CD4-positive, alpha-beta memory T cell (primary cell): ENCODE measurements around the gene REV3L. TPM values are rescaled to one million over a fixed set of nuclear protein-coding genes. Genes with fewer than 3 reads are reported as not detected.
"Not testable (repeated sequence)": the region's sequence is repeated elsewhere in the genome, so short reads cannot be mapped to it uniquely, and the experiment has no call there.

ENCODE experiments used
- CTCF ChIA-PET: fragments of 350-600 bp; sonication (Branson Sonifier 250); formaldehyde crosslinking; loops from one replicate; lab custom pipeline; 2021; ENCODE audit warnings: inconsistent platforms; ENCODE audit not compliant: partially characterized antibody; lab: Charles Lee
- POLR2A ChIA-PET: fragments of 350-600 bp; sonication (Branson Sonifier 250); formaldehyde crosslinking; loops from one replicate; lab custom pipeline; 2021; ENCODE audit not compliant: partially characterized antibody; lab: Charles Lee
- DNase-seq, 5 donors: peaks; one replicate each; pipeline versions ENCODE4 v3.0.0 to v3.0.0-alpha.2; 2020 to 2022; ENCODE audit warnings: mixed read lengths in 1 of 5
- H3K27ac ChIP-seq: one replicate; pipeline ENCODE4 v1.7.0; 2013; ENCODE audit warnings: low read depth, low read length
- H3K27me3 ChIP-seq: 2 replicates; pipeline ENCODE4 v1.7.0; 2013; ENCODE audit warnings: mild to moderate bottlenecking, low read length, moderate library complexity; ENCODE audit not compliant: insufficient read depth
- H3K36me3 ChIP-seq: 2 replicates; pipeline ENCODE4 v1.7.0; 2013; ENCODE audit warnings: mild to moderate bottlenecking, low read length, moderate library complexity; ENCODE audit not compliant: insufficient read depth
- H3K4me1 ChIP-seq: 2 replicates; pipeline ENCODE4 v1.7.0; 2013; ENCODE audit warnings: mild to moderate bottlenecking, low read length, moderate library complexity; ENCODE audit not compliant: insufficient read depth
- H3K4me3 ChIP-seq, 2 donors: one replicate each; pipeline ENCODE4 v1.7.0; 2013; ENCODE audit warnings: low read length in 2 of 2, mild to moderate bottlenecking in 1 of 2
- H3K9me3 ChIP-seq, 2 donors: one replicate each; pipeline ENCODE4 v1.7.0; 2013; ENCODE audit warnings: low read length in 2 of 2, control low read depth in 1 of 2; ENCODE audit not compliant: control insufficient read depth in 1 of 2
- H3K27ac Mint-ChIP-seq, 7 donors: one replicate each; pipeline ENCODE4 v1.8.0; 2020 to 2021; ENCODE audit warnings: mixed read lengths in 7 of 7, mild to moderate bottlenecking in 6 of 7, inconsistent platforms in 3 of 7, moderate library complexity in 3 of 7
- H3K27me3 Mint-ChIP-seq, 2 donors: one replicate each; pipeline ENCODE4 v1.8.0; 2020 to 2021; ENCODE audit warnings: mixed read lengths in 2 of 2
- H3K36me3 Mint-ChIP-seq, 2 donors: one replicate each; pipeline ENCODE4 v1.8.0; 2020 to 2021; ENCODE audit warnings: mixed read lengths in 2 of 2, inconsistent platforms in 1 of 2, mild to moderate bottlenecking in 1 of 2
- H3K4me1 Mint-ChIP-seq, 4 donors: one replicate each; pipeline ENCODE4 v1.8.0; 2020 to 2021; ENCODE audit warnings: mixed read lengths in 4 of 4, mild to moderate bottlenecking in 1 of 4
- H3K4me3 Mint-ChIP-seq, 8 donors: one replicate each; pipeline ENCODE4 v1.8.0; 2020 to 2021; ENCODE audit warnings: mixed read lengths in 8 of 8, mild to moderate bottlenecking in 7 of 8, moderate library complexity in 6 of 8, inconsistent platforms in 3 of 8
- H3K9me3 Mint-ChIP-seq, 8 donors: one replicate each; pipeline ENCODE4 v1.8.0; 2020 to 2021; ENCODE audit warnings: mixed read lengths in 8 of 8, mild to moderate bottlenecking in 5 of 8, inconsistent platforms in 3 of 8, moderate library complexity in 1 of 8
- intact Hi-C: fragments of 100-400 bp; cut with micrococcal nuclease; formaldehyde crosslinking; loops from one replicate; pipeline ENCODE4 v1.15.1; 2023
- polyA plus RNA-seq, 2 donors: library from polyadenylated mRNA; unstranded; fragments of 300-500 nt; fragmentation: Illumina TruSeq; gene quantifications; one replicate each; pipeline ENCODE4 v1.2.3, GENCODE V29; 2021
- total RNA-seq, 2 experiments: library from RNA; stranded (reverse); gene quantifications; one replicate each; pipeline ENCODE4 v1.2.3, GENCODE V29; 2021

REV3L gene
- total and polyA plus RNA-seq, 4 experiments from 2014 or later: 8.0 to 34.5 (median 24.5) TPM

- no peak overlapping the region for H3K4me3 ChIP-seq
Measured at GRCh38 chr6:111515259-111515658, 32.2 kb upstream of the REV3L start.

GRCh38 chr6:111514531-111514930 is 31.5 kb upstream of the REV3L start:
- H3K4me3 Mint-ChIP-seq, POLR2A ChIA-PET, H3K4me1 ChIP-seq, intact Hi-C loops, H3K4me3 ChIP-seq, H3K4me1 Mint-ChIP-seq, H3K36me3 Mint-ChIP-seq, H3K27ac Mint-ChIP-seq, H3K9me3 ChIP-seq, H3K36me3 ChIP-seq, H3K27me3 ChIP-seq, DNase-seq, CTCF ChIA-PET, H3K27ac ChIP-seq, H3K9me3 Mint-ChIP-seq, H3K27me3 Mint-ChIP-seq: not testable (repeated sequence)

More at GRCh38 chr6:111515259-111515658, 32.2 kb upstream of the REV3L start:
- CTCF ChIA-PET: no interaction called here
- Mint-ChIP-seq H3K9me3 (no peaks in the 10 kb centered on the region), H3K27ac (no peak overlapping the region), H3K4me3 (no peak overlapping the region), H3K4me1 (peaks cover 0 to 2% (median 0%) of the 10 kb centered on the region in 4 donors), H3K36me3 (peaks cover 0 to 12% of the 10 kb centered on the region in 2 donors), H3K27me3 (no peaks in the 10 kb centered on the region)
- intact Hi-C loops: no loop called here
- no peaks in the 10 kb centered on the region for H3K27me3 ChIP-seq
- no peaks in the 10 kb centered on the region for H3K36me3 ChIP-seq
- H3K27ac ChIP-seq: no peak overlapping the region
- POLR2A ChIA-PET: no interaction called here
- no peaks in the 10 kb centered on the region for H3K9me3 ChIP-seq
- no peaks in the 10 kb centered on the region for H3K4me1 ChIP-seq
- DNase-seq: no peak

- H3K36me3 ChIP-seq, H3K9me3 Mint-ChIP-seq, DNase-seq, H3K4me1 ChIP-seq, H3K9me3 ChIP-seq, H3K27ac ChIP-seq, H3K27ac Mint-ChIP-seq, H3K4me1 Mint-ChIP-seq, H3K27me3 ChIP-seq, H3K4me3 ChIP-seq, intact Hi-C loops, H3K4me3 Mint-ChIP-seq, H3K27me3 Mint-ChIP-seq: not testable (repeated sequence)
- peaks cover 1 to 12% of the 10 kb centered on the region in 2 donors for H3K36me3 Mint-ChIP-seq
- CTCF ChIA-PET: interaction anchor here (0.7 kb wide), 1 partner anchor 11 kb away, joined by 3 read pairs; no protein-coding TSS in a partner anchor
- POLR2A ChIA-PET: interaction anchor here (1.3 kb wide), 1 partner anchor 12 kb away, joined by 3 read pairs; no protein-coding TSS in a partner anchor
Measured at GRCh38 chr6:111507219-111507618, 24.2 kb upstream of the REV3L start.

- H3K27ac ChIP-seq, H3K27me3 Mint-ChIP-seq, CTCF ChIA-PET, H3K9me3 ChIP-seq, H3K36me3 ChIP-seq, intact Hi-C loops, H3K4me1 ChIP-seq, H3K4me3 Mint-ChIP-seq, H3K4me1 Mint-ChIP-seq, H3K4me3 ChIP-seq, DNase-seq, H3K9me3 Mint-ChIP-seq, H3K27ac Mint-ChIP-seq, H3K27me3 ChIP-seq, POLR2A ChIA-PET: not testable (repeated sequence)
- peaks cover 1 to 10% of the 10 kb centered on the region in 2 donors for H3K36me3 Mint-ChIP-seq
Measured at GRCh38 chr6:111505498-111505897, 22.5 kb upstream of the REV3L start.

GRCh38 chr6:111503660-111504059 is 20.6 kb upstream of the REV3L start:
- intact Hi-C loops: no loop called here
- H3K4me3 ChIP-seq: no peak overlapping the region
- H3K4me1 ChIP-seq: no peaks in the 10 kb centered on the region
- no peaks in the 10 kb centered on the region for H3K36me3 ChIP-seq
- H3K9me3 Mint-ChIP-seq: peaks cover 0 to 4% (median under 1%) of the 10 kb centered on the region in 8 donors
- no peaks in the 10 kb centered on the region for H3K27me3 ChIP-seq
- H3K4me1 Mint-ChIP-seq: peaks cover 0 to 9% (median 6%) of the 10 kb centered on the region in 4 donors
- H3K9me3 ChIP-seq: no peaks in the 10 kb centered on the region
- no peak overlapping the region for H3K4me3 Mint-ChIP-seq
- H3K27me3 Mint-ChIP-seq: no peaks in the 10 kb centered on the region
- H3K27ac ChIP-seq: no peak overlapping the region
- CTCF ChIA-PET: no interaction called here
- POLR2A ChIA-PET: no interaction called here
- H3K36me3 Mint-ChIP-seq: peaks cover 1 to 12% of the 10 kb centered on the region in 2 donors
- H3K27ac Mint-ChIP-seq: no peak overlapping the region
- DNase-seq: no peak

- peaks cover 0 to 4% (median under 1%) of the 10 kb centered on the region in 8 donors for H3K9me3 Mint-ChIP-seq
- H3K4me1 ChIP-seq: no peaks in the 10 kb centered on the region
- H3K9me3 ChIP-seq: no peaks in the 10 kb centered on the region
- H3K27ac ChIP-seq: no peak overlapping the region
- H3K36me3 Mint-ChIP-seq: peaks cover 1 to 12% of the 10 kb centered on the region in 2 donors
- peaks cover 0 to 10% (median 6%) of the 10 kb centered on the region in 4 donors for H3K4me1 Mint-ChIP-seq
- ChIA-PET POLR2A (no interaction called here), CTCF (no interaction called here)
- H3K4me3 ChIP-seq: no peak overlapping the region
- no peaks in the 10 kb centered on the region for H3K36me3 ChIP-seq
- H3K27ac Mint-ChIP-seq: no peak overlapping the region
- intact Hi-C loops: no loop called here
- no peak for DNase-seq
- H3K27me3 ChIP-seq: no peaks in the 10 kb centered on the region
- no peaks in the 10 kb centered on the region for H3K27me3 Mint-ChIP-seq
- no peak overlapping the region for H3K4me3 Mint-ChIP-seq
Measured at GRCh38 chr6:111503194-111503593, 20.2 kb upstream of the REV3L start.

- H3K27me3 Mint-ChIP-seq: no peaks in the 10 kb centered on the region
- Histone ChIP-seq H3K4me1 (no peaks in the 10 kb centered on the region), H3K27ac (no peak overlapping the region), H3K9me3 (no peaks in the 10 kb centered on the region), H3K36me3 (no peaks in the 10 kb centered on the region), H3K27me3 (no peaks in the 10 kb centered on the region), H3K4me3 (no peak overlapping the region)
- H3K4me1 Mint-ChIP-seq: peaks cover 0 to 10% (median 6%) of the 10 kb centered on the region in 4 donors
- DNase-seq: no peak
- peaks cover 4 to 12% of the 10 kb centered on the region in 2 donors for H3K36me3 Mint-ChIP-seq
- intact Hi-C loops: no loop called here
- POLR2A ChIA-PET: no interaction called here
- no peak overlapping the region for H3K27ac Mint-ChIP-seq
- no peak overlapping the region for H3K4me3 Mint-ChIP-seq
- peaks cover 0 to 4% (median under 1%) of the 10 kb centered on the region in 8 donors for H3K9me3 Mint-ChIP-seq
- CTCF ChIA-PET: no interaction called here
Measured at GRCh38 chr6:111502154-111502553, 19.1 kb upstream of the REV3L start.
